Heart right ventricle (tissue), 16 donors: Measurements from ENCODE around the gene CCDC85C. TPM values are rescaled to one million over a fixed set of nuclear protein-coding genes. Genes with fewer than 3 reads are reported as not detected.

Source experiments
- ATAC-seq, 8 donors: fragments of 200-7000 bp; cut with Tn5 transposase; one replicate each; pipeline ENCODE4 v1.9.1; 2020; ENCODE audit warnings: mild to moderate bottlenecking in 8 of 8, moderate library complexity in 8 of 8, moderate number of reproducible peaks in 1 of 8
- DNase-seq, 2 donors: peaks; one replicate each; pipeline ENCODE4 v3.0.0-alpha.2; 2020
- H3K27ac ChIP-seq, 10 donors: fragments of 200-600 bp; sonication (generic) in 2 of 10; one replicate each; pipeline versions ENCODE4 v1.5.0 to v1.8.0; 2020 to 2022; ENCODE audit warnings: mild to moderate bottlenecking in 3 of 10
- H3K27me3 ChIP-seq, 7 donors: fragments of 200-600 bp; one replicate each; pipeline ENCODE4 v1.8.0; 2021 to 2022; ENCODE audit warnings: mild to moderate bottlenecking in 2 of 7
- H3K36me3 ChIP-seq, 9 donors: fragments of 200-600 bp; sonication (generic) in 1 of 9; one replicate each; pipeline versions ENCODE4 v1.5.0 to v1.8.0; 2020 to 2022; ENCODE audit warnings: mild to moderate bottlenecking in 2 of 9
- H3K4me1 ChIP-seq, 9 donors: fragments of 200-600 bp; sonication (generic) in 1 of 9; one replicate each; pipeline versions ENCODE4 v1.5.0 to v1.8.0; 2020 to 2022; ENCODE audit warnings: mild to moderate bottlenecking in 4 of 9
- H3K4me3 ChIP-seq, 10 donors: fragments of 200-600 bp; sonication (generic) in 2 of 10; one replicate each; pipeline versions ENCODE4 v1.5.0 to v1.8.0; 2020 to 2022; ENCODE audit warnings: mild to moderate bottlenecking in 7 of 10, moderate library complexity in 2 of 10
- H3K9me3 ChIP-seq, 11 donors: fragments of 200-600 bp in 10 of 11; sonication (generic) in 2 of 11; one replicate each; pipeline versions ENCODE4 v1.5.0 to v1.8.0; 2013 to 2022; ENCODE audit warnings: mild to moderate bottlenecking in 2 of 11, control low read depth in 1 of 11, moderate library complexity in 1 of 11
- WGBS, 2 donors: extraction: QIAGEN DNeasy Blood & Tissue Kit; methylation state at CpG; one replicate each; pipeline ENCODE4 v1.1.7; 2013; ENCODE audit warnings: inconsistent platforms in 1 of 2; 5-methylcytosine and 5-hydroxymethylcytosine counted together
- intact Hi-C, 10 donors: fragments of 100-400 bp; cut with DNase I; formaldehyde crosslinking; loops; one replicate each; pipeline versions ENCODE4 v1.11.1 to v1.14.2; 2022
- polyA plus RNA-seq, 2 donors: library from polyadenylated mRNA; stranded (reverse); fragments of 200-250 nt; gene quantifications; one replicate each; pipeline ENCODE4 v1.2.3, GENCODE V29; 2013
- total RNA-seq, 10 donors: library from RNA; stranded (reverse); fragmentation: NEBNext Ultra II Directional in 3 of 10; extraction: Animal tissue kit (Norgen Biotek cat#: 25700) in 3 of 10; gene quantifications; one replicate each; pipeline versions ENCODE4 v1.2.1 to v1.2.4, GENCODE V29; 2021 to 2023
- TF ChIP-seq, protein P1 (sequence below), 9 donors: fragments of 200-600 bp; sonication (generic) in 2 of 9; IDR thresholded peaks; one replicate each; pipeline versions ENCODE4 v1.5.0 to v1.8.0; 2021 to 2022; ENCODE audit warnings: antibody characterized with exemption in 9 of 9, mild to moderate bottlenecking in 5 of 9, moderate library complexity in 1 of 9
- donor health status: Arrhythmogenic right ventricular cardiomyopathy.
- donor health status: ischemic (EF 13 %, LVEDD 7.1; RV severe dilation, severe dysfunction).
- donor health status: healthy with polysubstance abuse.
- donor health status: DM: no; HTN: yes; CAD: no.
- donor health status: DM: no; HTN: no; CAD: no.
- donor health status: ischemic (EF 25% LVEDD 6.9; RV normal size, moderate dysfunction).
- donor health status: ischemic (EF 25% LVEDD 5.7; RV mildly dilated, moderate dysfunction).
- donor health status: healthy.
- donor health status: DM: yes; HTN: yes; CAD: no.
- donor health status: Ischemic cardiomyopathy.
- donor health status: ischemic (EF 35%, LVEDD 5.7; RV mildly dilated, moderate dysfunction).
- donor health status: nonischemic (EF 11% LVEDD 7.7; RV severe dilation, severe dysfunction).
- donor health status: DM: yes; HTN: yes; CAD: no.
- donor health status: PGD.
- donor health status: ischemic (EF 29% LVEDD 5.4; RV normal size, mild dysfunction).
- donor health status: nonischemic (EF 23%, LVEDD 6.1; RV moderate dilation, normal function).

Gene CCDC85C
- total and polyA plus RNA-seq, 12 donors: 9.0 to 50.2 (median 31.5) TPM

GRCh38 chr14:99569725-99570543 lies 34.1 kb downstream of the CCDC85C start:
- no peak overlapping the region for H3K4me3 ChIP-seq
- intact Hi-C loops: loop anchor here in 2 of 10 donors (5.0 kb wide), 1 partner anchor 32 kb away; the partner anchor contains the start of gene CCDC85C (in 2 of the 2)
- peaks cover 37 to 100% (median 95%) of the 10 kb centered on the region in 9 donors for H3K4me1 ChIP-seq
- no peaks in the 10 kb centered on the region for H3K27me3 ChIP-seq
- 64 to 78% methylated on average over 14 of the region's 14 CpGs for WGBS, 2 donors
- ATAC-seq: no peak
- no peak for DNase-seq
- no peaks in the 10 kb centered on the region for H3K36me3 ChIP-seq
- H3K9me3 ChIP-seq: no peaks in the 10 kb centered on the region
- TF ChIP-seq, protein P1, sequence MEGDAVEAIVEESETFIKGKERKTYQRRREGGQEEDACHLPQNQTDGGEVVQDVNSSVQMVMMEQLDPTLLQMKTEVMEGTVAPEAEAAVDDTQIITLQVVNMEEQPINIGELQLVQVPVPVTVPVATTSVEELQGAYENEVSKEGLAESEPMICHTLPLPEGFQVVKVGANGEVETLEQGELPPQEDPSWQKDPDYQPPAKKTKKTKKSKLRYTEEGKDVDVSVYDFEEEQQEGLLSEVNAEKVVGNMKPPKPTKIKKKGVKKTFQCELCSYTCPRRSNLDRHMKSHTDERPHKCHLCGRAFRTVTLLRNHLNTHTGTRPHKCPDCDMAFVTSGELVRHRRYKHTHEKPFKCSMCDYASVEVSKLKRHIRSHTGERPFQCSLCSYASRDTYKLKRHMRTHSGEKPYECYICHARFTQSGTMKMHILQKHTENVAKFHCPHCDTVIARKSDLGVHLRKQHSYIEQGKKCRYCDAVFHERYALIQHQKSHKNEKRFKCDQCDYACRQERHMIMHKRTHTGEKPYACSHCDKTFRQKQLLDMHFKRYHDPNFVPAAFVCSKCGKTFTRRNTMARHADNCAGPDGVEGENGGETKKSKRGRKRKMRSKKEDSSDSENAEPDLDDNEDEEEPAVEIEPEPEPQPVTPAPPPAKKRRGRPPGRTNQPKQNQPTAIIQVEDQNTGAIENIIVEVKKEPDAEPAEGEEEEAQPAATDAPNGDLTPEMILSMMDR (IDR thresholded peaks at IDR 0.05): no peak
- peak overlapping the region in 8 of 10 donors; percentile 53 to 92 (median 68) for H3K27ac ChIP-seq

DNA sequence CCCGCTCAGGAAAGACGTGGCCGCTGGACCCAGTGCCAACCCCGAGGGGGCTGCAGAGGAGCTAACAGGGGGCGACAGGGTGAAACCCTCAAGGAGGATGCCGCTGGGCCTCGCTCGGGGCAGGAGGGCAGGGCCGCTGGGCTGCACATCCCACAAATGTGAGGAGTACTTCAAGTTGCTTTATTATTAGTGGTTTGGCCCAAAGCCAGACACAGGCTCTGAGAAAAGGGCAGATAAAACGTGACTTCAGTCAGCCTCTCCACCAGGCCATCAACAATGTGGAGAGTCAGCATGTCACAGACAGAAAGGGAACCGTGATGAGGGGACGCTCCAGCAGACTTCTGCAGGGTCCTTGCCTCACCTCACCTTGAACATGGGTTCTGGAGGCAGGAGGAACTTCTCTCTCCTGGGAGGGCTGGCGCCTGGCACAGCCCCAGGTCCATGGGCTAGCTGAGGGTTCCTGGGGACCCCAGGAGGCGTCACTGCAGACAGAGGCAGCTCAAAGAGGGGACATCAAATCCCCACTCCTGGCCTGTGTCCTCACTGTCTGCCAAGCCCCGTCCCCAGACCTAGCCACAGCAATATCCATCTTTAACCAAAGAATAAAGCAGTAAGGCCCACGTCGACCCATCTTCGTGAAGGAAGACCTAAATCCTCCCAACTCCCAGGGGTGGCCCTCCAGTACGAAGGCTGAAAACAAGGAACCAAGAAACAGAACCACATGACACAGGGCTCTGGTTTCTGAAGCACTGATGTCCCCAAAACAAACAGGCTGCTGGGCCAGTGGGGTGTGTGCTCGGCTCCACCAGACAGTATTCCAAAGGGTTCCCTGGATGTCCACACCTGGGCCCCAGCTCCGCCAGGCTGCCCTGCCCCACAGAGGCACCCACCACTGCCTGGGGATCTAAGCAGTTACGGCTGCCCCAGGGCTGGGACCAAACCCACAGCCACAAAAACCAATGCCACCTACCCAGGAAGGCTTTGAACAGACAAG lies 35.1 kb downstream of the CCDC85C start:
- Histone ChIP-seq H3K4me3 (no peak overlapping the region), H3K27ac (peak overlapping the region in 9 of 10 donors; percentile 40 to 92 (median 70)), H3K36me3 (no peaks in the 10 kb centered on the region), H3K4me1 (peaks cover 37 to 100% (median 95%) of the 10 kb centered on the region in 9 donors), H3K27me3 (no peaks in the 10 kb centered on the region), H3K9me3 (no peaks in the 10 kb centered on the region)
- peak; percentile 20 to 49 (median 35) for ATAC-seq
- intact Hi-C loops: loop anchor here in 2 of 10 donors (5.0 kb wide), 1 partner anchor 33 kb away; the partner anchor contains the start of gene CCDC85C (in 2 of the 2)
- TF ChIP-seq, protein P1 (IDR thresholded peaks at IDR 0.05): no peak
- peak; percentile 59 to 67 for DNase-seq
- WGBS, 2 donors: 52 to 54% methylated on average over 22 of the region's 22 CpGs

- Histone ChIP-seq H3K9me3 (no peaks in the 10 kb centered on the region), H3K27ac (peak overlapping the region in 6 of 10 donors; percentile 20 to 81 (median 57)), H3K4me1 (peaks cover 29 to 100% (median 83%) of the 10 kb centered on the region in 9 donors), H3K27me3 (no peaks in the 10 kb centered on the region), H3K36me3 (no peaks in the 10 kb centered on the region), H3K4me3 (no peak overlapping the region)
- ATAC-seq (no peak), DNase-seq (no peak)
- TF ChIP-seq, protein P1 (IDR thresholded peaks at IDR 0.05): no peak
- 88 to 91% methylated on average over 20 of the region's 20 CpGs for WGBS, 2 donors
- intact Hi-C loops: loop anchor here in 2 of 10 donors (5.0 kb wide), 1 partner anchor 36 kb away; the partner anchor contains the start of gene CCDC85C (in 2 of the 2)
These were observed 37.3 kb downstream of the CCDC85C start for GRCh38 chr14:99566390-99567354.
